HG03045 (cell line): ENCODE data around the gene CMTM1.
"Not testable (repeated sequence)": the region's sequence is repeated elsewhere in the genome, so short reads cannot be mapped to it uniquely, and the experiment has no call there.

Source experiments
- ATAC-seq: cut with Tn5 transposase; IDR thresholded peaks from one replicate; pipeline ENCODE4 v1.9.1; 2021; ENCODE audit warnings: mild to moderate bottlenecking, moderate library complexity; ENCODE audit not compliant: unreplicated experiment

Gene CMTM1

DNA sequence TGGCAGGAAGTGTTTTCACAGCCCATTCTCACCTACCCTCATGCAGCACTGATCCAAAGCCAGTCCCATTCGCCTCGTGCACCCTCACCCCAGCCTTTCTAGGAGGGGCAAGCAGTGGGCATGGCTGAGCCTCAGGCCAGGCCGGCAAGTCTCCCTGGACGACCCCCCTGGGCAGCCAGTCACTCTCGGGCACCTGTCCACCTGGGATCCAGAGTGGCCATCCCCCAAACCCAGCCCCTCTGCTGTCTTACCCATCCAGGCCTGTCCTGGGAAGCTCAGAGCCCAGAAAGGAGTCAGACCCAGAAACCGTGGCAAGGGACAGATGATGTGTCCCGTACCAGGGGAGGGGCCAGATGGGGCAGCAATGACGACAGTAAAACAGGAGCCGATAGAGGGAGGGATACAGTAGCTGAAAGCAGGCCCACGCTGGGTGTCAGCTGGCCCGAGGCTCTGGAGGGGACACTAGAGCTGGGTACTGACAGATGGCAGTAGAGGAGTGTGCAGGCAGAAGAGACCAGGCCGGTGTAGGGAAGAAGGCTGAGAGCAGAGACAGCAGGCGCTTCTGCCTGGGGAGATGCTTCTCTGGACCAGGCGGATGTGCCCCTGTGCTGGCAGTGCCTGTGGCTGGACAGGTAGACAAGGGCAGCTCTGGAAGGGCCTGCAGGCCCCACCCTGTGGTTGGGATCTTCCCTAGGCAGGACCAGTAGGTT is 44.0 kb downstream of the CMTM1 start:
- ATAC-seq, result no peak

- ATAC-seq, result not testable (repeated sequence)
Observed at GRCh38 chr16:66611911-66612310, 45.7 kb downstream of the CMTM1 start.

- no peak for ATAC-seq
Observed at GRCh38 chr16:66612422-66612821, 46.2 kb downstream of the CMTM1 start.

- ATAC-seq, result no peak
Observed at GRCh38 chr16:66614161-66614802, 48.0 kb downstream of the CMTM1 start.

DNA sequence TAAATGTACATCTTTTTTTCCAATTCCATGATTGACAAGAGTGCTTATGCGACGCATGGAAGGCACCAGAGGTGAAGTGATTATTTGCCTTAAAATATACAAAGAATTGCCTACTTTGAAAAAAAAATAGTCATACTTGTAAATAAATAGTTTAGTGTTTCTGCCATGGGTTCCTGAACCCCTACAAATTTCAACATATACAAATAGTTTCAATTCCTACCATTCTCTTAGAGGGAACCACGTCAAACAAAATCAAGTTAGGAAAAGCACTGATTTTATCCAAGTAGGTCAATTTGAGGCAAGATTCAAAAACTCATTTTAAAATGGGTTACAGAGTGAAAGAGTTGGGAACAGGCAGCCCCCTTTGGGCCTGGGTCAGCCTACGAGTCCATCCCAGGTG is 49.9 kb downstream of the CMTM1 start:
- no peak for ATAC-seq

GRCh38 chr16:66616592-66616991 is 50.4 kb downstream of the CMTM1 start:
- no peak for ATAC-seq

GRCh38 chr16:66617010-66617434 is 50.8 kb downstream of the CMTM1 start:
- no peak for ATAC-seq

DNA sequence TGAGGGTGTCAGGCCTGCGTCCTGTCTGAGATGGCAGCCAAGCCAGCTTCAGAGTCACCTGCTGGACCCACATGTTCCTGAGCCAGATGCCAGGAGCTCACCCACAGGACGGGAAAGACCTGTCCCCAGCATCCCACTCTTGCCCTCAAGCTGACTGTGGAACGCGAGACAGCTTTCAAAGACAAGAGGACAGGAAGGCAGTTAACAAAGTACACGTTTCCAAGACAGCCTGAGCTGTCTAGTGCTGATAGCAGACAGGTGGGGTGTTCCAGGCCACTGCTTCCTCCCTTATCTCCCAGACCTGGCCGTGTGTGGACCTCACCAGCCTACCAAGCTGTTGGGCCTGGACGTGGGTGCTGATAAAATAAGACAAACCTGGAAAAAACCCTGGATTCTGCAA is 51.5 kb downstream of the CMTM1 start:
- no peak for ATAC-seq

GRCh38 chr16:66618588-66619375 is 52.5 kb downstream of the CMTM1 start:
- no peak for ATAC-seq

DNA sequence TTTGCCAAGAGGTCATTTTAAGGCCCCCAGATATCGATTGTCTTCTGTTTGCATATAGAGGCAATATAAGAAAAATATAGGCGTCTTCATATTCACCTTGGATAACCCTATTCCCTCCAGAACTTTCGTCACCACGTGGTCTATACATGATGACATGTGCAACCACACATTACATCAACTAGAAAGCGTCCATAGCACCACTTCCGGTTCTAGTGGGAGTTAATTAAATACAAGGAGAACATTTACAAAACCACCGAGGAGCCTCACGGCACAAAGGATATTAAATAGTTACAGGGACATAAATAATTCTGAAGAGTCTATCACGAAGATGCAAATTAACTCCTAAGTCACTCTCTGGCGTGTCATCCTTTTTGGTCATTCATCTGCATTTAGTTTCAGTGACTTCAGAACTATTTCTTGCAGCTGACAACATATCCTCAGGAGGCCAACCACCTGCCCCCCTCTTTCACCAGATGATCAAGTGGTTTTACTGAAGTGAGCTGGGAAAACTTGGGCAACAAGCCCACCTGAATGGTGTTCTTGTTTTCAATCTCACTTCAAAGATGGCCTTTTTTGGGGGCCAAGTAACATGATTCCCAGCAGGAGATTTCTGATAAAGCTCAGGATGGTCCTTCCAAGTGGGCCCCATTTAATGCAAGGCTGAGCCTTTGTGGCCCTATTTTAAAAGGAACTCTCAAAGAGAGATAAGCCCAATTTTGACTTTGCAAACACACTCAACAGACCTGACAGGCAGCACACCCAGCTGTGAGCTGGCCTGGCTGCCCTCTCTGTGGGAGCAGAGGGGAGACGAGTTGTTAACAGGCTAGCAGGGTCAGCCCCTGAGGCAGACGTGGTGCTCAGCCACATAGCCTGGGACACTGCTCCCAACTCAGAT is 53.5 kb downstream of the CMTM1 start:
- ATAC-seq, result no peak

GRCh38 chr16:66620429-66620795 is 54.2 kb downstream of the CMTM1 start:
- ATAC-seq, result no peak

GRCh38 chr16:66621973-66622372 is 55.7 kb downstream of the CMTM1 start:
- no peak for ATAC-seq

GRCh38 chr16:66622863-66623262 is 56.6 kb downstream of the CMTM1 start:
- ATAC-seq, result no peak

- no peak for ATAC-seq
Observed at GRCh38 chr16:66623755-66624154, 57.5 kb downstream of the CMTM1 start.

GRCh38 chr16:66627611-66628378 is 61.6 kb downstream of the CMTM1 start:
- ATAC-seq, result not testable (repeated sequence)
